Cerebellar nuclear complex (tissue), 1 donor: ENCODE measurements around the gene LCN1.

ENCODE experiments used
- DNase-seq, 2 experiments: peaks; one replicate each; lab custom pipeline; 2025; lab: John Stamatoyannopoulos, UW

The LCN1 gene

GRCh38 chr9:135567311-135567710 is 46.1 kb downstream of the LCN1 start:
- DNase-seq, result no peak

- no peak for DNase-seq
Observed at GRCh38 chr9:135568026-135568425, 46.8 kb downstream of the LCN1 start.

DNA sequence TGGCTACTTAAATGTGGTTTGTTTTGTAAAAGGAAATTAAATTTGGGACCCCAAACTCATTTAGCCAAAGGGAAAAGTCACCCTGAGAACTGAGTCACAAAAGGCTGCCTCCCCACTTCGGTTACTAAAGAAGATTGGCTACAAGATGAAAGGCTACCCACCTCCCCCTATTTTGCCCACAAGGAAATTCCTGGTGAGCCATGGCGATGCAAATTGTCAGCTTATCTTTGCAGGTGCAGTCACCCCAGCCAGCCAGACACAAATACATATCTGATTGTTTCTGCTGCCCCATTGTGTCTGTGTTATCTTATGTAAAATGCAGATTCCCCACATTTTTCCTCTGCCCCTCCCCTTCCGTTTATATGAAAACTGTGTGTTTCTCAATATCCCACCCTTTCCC is 49.2 kb downstream of the LCN1 start:
- no peak for DNase-seq

- no peak for DNase-seq
Observed at GRCh38 chr9:135572233-135572632, 51.0 kb downstream of the LCN1 start.

- no peak for DNase-seq
Observed at GRCh38 chr9:135573124-135573523, 51.9 kb downstream of the LCN1 start.

DNA sequence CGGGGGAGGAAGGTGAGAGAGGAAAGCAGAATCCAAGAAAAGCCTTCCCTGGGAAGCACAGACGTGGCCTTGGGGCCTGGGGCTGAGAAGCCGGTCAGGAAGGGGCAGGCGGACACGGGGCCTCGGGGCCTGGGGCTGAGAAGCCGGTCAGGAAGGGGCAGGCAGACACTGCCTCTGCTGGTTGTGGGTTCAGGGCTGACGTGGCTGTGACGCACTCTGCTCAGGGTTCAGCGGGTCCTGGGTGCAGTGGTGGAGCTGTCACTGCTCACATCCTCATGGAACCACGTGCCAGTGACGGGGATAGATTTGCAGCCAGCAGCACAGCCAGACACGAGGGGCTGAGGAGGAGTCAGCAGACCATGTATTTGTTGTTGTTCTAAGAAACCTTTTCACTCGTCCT is 53.1 kb downstream of the LCN1 start:
- DNase-seq, result no peak

DNA sequence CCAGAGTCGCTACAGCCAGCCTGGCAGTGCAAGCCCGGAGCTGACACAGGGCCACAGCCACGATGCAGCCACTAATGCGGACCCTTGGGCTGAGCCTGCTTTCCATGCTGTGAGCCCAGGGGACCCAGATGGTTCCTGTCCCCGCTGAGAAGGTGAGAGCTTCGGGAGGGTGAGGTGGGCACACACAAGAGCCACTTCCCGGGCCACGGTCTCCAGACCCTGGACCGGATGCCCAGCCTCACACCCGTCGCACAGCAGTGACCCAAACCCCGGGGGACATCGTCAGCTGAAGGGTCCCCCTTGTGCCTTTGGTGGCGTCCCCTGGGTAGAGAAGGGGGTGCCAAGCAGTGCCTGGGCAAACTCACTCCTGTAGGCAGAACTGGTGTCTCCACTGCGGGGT is 53.7 kb downstream of the LCN1 start:
- no peak for DNase-seq
